AG20443 (cell line): ENCODE data around the gene IGFN1.
A peak's percentile ranks its signal among the peaks of the same experiment; 100 is the strongest.
"Not testable (repeated sequence)": the region's sequence is repeated elsewhere in the genome, so short reads cannot be mapped to it uniquely, and the experiment has no call there.

Experiments
- DNase-seq: peaks from one replicate; pipeline ENCODE4 v3.0.0; 2012; ENCODE audit warnings: low spot score, mixed read lengths

IGFN1 gene

DNA sequence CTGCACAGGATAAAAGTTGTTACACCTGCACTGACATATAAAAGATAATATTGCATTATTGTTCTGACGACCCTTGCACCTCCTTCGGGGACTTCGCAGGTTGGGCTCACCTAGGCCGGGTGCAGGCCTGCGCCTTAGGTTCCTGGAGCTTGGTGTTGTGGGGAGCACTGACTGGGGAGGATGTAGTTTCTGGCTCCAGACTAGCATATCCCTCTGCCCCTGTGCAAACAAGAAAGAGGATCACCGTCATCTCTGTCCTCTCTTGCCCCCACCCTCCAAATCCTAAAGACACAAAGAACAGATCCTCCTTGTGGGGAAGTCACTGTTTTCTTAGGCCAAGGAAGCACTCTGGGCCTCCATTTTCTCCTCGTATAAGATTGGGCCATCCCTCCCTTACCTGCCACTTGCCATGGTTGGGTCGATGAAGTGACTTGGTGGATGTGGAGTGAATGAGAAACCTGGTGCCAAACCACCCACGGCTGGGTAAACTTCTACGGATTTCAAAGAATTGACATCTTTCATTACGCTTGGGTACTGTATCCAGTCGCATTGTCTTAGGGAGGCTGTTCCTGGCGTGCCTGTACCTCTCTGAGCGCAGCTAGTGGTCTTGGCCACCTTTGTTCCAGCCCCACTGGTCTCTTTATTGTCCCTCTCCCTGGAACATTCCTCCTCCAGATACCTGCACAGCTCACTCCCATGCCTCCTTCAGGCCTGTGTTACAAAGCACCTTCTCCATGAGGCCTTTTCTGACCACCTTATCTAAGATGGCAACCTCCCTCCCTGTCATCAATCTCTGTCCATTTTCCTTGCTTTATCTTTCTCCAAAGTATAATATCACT is 58.3 kb downstream of the IGFN1 start:
- DNase-seq: no peak

DNA sequence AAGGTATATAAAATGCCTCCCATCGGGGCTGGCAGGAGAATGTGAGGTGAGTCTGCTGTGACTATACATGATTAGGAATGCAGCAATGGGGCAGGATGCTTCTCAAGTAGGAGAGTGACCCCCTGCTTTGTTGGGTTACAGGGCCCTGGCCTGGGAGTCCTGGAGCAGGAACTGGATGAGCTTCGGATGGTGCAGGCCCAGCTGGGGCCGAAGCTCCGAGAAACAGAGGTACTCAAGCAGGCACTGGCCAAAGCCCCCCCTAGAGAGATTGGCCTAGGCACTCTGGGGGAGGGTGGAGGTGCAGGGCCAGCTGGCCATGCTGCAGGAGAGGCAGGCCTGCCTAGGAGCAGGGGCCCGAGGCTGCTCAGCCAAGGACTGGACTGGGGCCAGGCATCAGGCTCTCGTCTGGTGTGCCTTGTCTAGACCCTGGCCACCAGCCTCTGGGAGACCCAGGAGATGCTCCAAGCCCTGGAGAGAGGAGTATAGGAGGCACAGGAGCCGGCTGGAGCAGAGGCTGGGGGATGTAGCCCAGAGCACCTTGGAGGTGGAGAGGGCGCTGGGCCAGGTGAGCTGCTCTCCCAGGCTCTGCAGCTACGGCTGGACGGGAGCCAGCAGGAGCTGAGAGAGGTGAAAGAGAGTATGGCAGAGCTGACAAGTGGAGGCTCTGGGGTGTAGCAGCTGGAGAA is 59.8 kb downstream of the IGFN1 start:
- no peak for DNase-seq

- no peak for DNase-seq
Observed at GRCh38 chr1:201251411-201251810, 60.8 kb downstream of the IGFN1 start.

- no peak for DNase-seq
Observed at GRCh38 chr1:201251851-201252430, 61.3 kb downstream of the IGFN1 start.

DNA sequence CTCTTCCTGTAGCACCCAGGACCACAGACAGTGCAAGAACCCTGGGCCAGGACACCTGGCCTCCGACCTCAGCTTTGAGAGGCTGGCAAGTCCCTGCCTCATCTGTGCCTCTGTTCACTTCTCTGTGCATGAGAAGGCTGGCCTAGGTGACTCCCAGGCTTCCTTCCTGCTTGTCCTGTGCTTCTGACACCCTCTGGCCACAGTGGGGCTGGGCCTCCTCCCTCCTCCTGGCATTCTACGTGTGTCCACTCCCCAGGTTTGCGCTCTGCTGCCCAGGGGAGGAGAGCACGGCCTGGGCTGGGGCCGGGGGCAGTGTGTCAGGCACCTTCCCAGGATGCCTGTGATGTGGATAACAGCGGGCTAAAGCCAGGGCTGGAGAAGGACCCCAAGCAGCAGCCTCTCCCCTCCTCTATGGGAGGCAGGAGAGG is 62.3 kb downstream of the IGFN1 start:
- DNase-seq: no peak

GRCh38 chr1:201253411-201253810 is 62.8 kb downstream of the IGFN1 start:
- DNase-seq: no peak

DNA sequence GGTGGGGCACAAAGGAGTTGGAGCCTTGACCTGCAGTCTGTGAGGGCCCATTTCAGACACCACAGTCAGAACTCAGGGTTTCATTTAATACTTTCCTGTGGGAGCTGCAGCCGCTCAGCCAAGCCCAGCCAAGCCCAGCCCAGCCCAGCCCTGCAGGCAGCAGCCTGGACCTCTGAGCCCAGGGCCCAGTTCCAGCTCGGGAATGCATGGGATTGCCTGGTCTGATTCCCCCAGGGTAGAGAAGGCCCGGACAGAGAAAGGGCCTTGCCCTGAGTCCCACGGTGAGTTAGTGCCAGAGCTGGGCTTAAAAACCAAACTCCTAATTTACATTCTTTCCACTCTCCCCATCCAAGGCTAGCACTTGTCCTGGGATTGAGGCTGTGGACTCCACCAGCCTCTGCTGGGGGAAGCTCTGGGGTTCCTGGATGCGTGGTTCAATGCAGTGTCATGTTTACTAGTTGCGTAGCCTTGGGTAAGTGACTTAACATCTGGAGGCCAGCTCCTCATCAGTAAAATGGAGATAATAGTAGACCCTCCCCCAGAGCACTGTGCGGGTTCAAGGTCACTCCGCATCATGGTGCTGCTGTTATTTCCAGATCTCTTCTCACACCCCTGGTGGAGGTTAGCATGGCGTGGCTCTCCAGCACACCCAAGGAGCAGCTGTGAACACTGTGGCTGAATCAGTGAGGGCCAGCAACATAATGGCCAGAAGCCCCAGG is 63.4 kb downstream of the IGFN1 start:
- DNase-seq: peak; percentile 33

- DNase-seq: peak; percentile 89
Observed at GRCh38 chr1:201254625-201255478, 64.2 kb downstream of the IGFN1 start.

- DNase-seq: no peak
Observed at GRCh38 chr1:201255479-201256362, 65.1 kb downstream of the IGFN1 start.

- DNase-seq: not testable (repeated sequence)
Observed at GRCh38 chr1:201258132-201258531, 67.5 kb downstream of the IGFN1 start.

GRCh38 chr1:201258763-201259230 is 68.2 kb downstream of the IGFN1 start:
- DNase-seq: no peak

DNA sequence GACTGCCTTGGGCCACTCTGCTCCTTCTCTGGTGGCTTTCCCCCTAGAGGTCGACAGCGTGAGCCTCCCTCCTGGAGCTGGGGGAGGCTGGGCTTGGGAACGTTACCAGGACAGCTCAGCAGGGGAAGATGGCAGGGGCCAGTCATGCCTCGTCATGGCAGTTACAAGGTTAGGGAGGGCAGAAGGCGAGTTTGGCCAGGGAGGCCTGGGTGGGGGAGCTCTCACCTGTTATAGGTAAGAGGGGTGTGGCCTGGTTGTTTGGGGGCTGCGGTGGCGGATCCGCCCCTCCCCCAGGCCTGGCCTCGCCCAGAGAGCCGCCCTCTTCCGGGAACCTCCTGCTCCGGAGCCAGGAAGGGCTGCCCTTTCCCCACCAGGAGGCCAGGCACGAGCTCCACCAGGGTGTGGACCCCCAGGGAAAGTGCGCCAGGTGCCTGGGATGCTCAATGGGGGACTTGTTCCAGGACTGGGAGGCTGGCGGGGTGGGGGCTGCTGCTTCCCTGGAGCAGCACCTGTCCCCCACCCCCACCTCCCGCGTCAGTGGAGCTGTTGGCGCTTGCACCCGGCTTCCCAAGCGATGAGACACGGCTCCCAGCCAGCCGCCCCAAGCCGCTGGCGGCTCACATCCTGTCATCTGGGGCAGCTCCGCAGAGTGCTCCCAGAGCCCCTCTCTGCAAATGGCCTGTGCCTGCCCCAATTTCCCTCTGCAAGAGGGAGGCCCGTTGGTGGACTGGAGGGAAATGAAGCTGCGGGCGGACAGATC is 69.0 kb downstream of the IGFN1 start:
- DNase-seq: peak; percentile 72

- DNase-seq: no peak
Observed at GRCh38 chr1:201260236-201260590, 69.6 kb downstream of the IGFN1 start.

- no peak for DNase-seq
Observed at GRCh38 chr1:201260648-201261311, 70.2 kb downstream of the IGFN1 start.

DNA sequence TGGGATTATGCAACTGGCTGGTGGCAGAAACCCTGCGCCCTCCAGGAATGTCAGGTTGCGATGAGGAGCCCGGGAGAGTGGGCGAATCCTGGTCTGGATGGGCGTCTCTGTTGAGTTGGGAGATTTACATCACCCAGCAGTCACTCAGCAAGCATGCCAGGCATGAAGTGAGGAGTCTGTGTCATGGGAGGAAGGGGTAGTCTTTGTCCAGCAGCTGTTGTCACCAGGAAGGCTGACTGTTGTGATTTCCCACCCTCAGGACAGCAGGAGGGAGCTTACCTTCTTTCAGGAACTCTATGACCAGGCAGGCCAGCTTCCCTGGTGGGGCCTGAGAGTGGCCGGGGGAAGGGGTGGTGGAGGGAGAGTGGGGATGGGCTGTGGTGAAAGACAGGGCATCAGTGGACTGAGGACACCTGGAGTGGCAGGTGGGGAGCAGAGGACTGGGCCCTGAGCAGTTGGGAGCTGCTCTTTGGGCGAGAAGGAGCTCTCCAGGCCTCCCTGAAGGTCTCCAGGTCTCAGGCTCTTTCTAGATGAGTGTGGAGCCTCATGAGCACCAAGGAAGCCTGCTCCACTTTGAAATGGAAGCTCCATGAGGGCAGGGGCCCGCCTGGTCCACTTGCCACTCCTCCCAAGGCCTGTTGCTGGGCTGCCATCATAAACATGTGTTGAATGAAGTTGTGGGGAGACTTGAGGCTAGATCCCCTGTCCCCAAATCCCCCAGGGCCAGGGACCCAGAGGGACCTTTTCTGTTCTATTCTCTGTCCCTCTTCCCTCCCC is 71.3 kb downstream of the IGFN1 start:
- peak; percentile 30 for DNase-seq

DNA sequence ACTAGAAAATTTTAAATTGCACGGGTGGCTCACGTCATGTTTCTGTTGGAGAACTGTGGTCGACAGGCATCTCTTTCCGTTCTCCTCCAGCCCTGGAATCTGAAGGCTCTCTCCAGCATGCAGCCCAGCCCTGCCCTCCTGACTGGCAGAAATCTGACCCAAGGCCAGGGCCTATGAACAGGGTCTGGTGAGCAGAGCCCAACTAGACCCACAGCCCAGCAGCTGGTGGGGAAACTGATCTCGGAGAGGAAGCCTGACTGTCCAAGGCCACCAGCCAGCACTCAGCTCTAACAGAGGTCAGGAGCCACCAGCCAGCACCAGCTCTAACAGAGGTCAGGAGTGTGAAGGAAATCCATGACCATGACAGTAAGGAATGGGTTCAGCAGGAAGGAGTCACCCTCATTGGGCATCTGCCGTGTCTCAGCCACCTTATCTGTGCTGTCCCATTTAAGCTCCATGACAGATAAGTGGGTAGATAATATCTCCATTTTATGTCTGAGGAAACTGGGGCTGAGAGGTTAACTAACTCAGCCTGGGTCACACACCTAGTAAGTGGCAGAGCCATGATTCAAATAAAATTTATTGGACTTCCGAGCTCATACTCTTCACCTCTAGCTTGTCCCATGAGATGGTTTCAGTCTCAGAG is 72.5 kb downstream of the IGFN1 start:
- no peak for DNase-seq

- no peak for DNase-seq
Observed at GRCh38 chr1:201264072-201264471, 73.4 kb downstream of the IGFN1 start.

DNA sequence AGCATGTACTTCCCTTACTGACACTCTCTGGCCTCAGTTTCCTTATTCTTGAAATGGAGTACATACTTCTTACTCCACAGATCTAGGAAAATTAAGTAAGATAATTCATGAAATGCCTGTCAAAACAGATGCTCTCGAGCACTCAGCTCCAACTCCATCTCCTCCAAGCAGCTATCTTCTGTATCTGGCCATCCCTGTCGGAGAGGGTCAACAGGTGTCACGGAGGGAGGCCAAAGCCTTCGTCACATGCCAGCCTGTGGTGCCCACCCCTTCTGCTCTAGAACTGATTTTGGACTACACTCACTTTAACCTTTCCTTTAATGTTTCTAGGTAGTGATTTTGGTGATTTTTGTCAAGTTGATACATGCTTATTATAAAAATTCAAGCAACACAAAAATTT is 73.9 kb downstream of the IGFN1 start:
- DNase-seq: no peak
